ENCODE measurements around the gene VRK1. TPM values are rescaled to one million over a fixed set of nuclear protein-coding genes. Genes with fewer than 3 reads are reported as not detected.

VRK1 gene
- polyA plus RNA-seq, 2 of the 4 experiments (the other 2 are of a cell fraction), result 32.2 to 34.2 TPM

DNA sequence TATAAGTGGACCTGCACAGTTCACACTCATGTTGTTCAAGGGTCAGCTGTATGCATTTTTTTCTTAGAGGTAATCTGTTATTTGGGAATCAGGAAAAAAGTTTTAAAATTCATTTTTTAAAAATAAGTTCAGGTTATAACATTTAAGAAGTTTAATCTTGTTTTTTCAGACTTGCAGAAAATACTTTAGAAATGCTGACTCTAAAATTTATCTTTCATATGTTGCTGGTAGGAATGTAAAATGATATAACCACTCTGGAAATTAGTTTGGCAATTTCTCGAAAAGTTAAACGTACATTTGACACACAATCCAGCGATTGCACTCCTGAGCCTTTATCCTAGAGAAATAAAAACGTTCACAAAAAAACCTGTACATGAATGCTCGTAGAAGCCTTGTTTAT, 4.7 kb downstream of the VRK1 start:
- POLR2A ChIA-PET, result no interaction called here
- ATAC-seq, result no peak
- TF ChIP-seq TP53 (CRISPR knock-in tag; IDR thresholded peaks at IDR 0.05) (no peak), MAFK (IDR thresholded peaks at IDR 0.05; ENCODE audit: partially characterized antibody) (peak; percentile 7)
- Histone ChIP-seq H3K27ac (no peak overlapping the region), H3K4me3 (no peak overlapping the region), H3K9me3 (no peaks in the 10 kb centered on the region), H3K4me2 (no peak overlapping the region), H3K4me1 (peaks cover 17% of the 10 kb centered on the region; the same call in 2 of the 3 replicates)
- WGBS (ENCODE audit: missing lambda C conversion rate), result 89% methylated on average over 5 of the region's 5 CpGs
- FAIRE-seq, result no peak
- no peak for DNase-seq (ENCODE audit: low read depth in 1 of 2, low spot score in 1 of 2)
- CTCF ChIA-PET, result interaction anchor here (0.7 kb wide), 1 partner anchor 16 kb away, joined by 3 read pairs; no protein-coding TSS in a partner anchor

DNA sequence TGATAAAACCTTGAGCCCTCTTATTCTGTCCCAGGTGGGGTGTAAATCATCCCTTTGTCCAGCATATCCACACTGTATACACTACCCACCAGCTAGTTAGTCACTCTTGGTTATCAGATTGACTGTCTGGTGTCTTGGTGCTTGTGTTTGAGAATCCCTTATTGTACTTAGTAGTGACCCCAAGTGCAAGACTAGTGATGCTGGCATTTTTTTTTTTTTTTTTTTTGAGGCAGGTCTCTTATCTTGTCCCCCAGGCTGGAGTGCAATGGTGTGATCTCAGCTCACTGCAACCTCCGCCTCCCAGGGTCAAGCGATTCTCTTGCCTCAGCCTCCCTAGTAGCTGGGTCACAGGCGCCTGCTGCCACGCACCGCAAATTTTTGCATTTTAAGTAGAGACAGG, 5.8 kb downstream of the VRK1 start:
- no peaks in the 10 kb centered on the region for H3K9me3 ChIP-seq
- no peak overlapping the region for H3K4me3 ChIP-seq
- 95% methylated on average over 5 of the region's 5 CpGs for WGBS (ENCODE audit: missing lambda C conversion rate)
- FAIRE-seq (no peak), ATAC-seq (no peak), DNase-seq (ENCODE audit: low read depth in 1 of 2, low spot score in 1 of 2) (no peak)
- CTCF ChIA-PET, result no interaction called here
- H3K27ac ChIP-seq, result no peak overlapping the region
- H3K4me2 ChIP-seq, result no peak overlapping the region
- POLR2A ChIA-PET, result interaction anchor here (0.7 kb wide), 1 partner anchor 219 kb away, joined by 10 read pairs; no protein-coding TSS in a partner anchor
- H3K4me1 ChIP-seq, result peaks cover 18% of the 10 kb centered on the region; the same call in 2 of the 3 replicates
- TF ChIP-seq POLR2A (IDR thresholded peaks at IDR 0.05; ENCODE audit: low read length), result no peak
- no peak for TF ChIP-seq ESRRA (IDR thresholded peaks at IDR 0.05; ENCODE audit: borderline replicate concordance, low read length)
- TF ChIP-seq, protein P1, sequence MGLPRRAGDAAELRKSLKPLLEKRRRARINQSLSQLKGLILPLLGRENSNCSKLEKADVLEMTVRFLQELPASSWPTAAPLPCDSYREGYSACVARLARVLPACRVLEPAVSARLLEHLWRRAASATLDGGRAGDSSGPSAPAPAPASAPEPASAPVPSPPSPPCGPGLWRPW (IDR thresholded peaks at IDR 0.05), result no peak
- no peak for TF ChIP-seq KDM5A (IDR thresholded peaks at IDR 0.05)
- TF ChIP-seq, protein P2, sequence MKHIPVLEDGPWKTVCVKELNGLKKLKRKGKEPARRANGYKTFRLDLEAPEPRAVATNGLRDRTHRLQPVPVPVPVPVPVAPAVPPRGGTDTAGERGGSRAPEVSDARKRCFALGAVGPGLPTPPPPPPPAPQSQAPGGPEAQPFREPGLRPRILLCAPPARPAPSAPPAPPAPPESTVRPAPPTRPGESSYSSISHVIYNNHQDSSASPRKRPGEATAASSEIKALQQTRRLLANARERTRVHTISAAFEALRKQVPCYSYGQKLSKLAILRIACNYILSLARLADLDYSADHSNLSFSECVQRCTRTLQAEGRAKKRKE (CRISPR knock-in tag; IDR thresholded peaks at IDR 0.05; ENCODE audit: low read depth), result no peak
- TF ChIP-seq CEBPB (IDR thresholded peaks at IDR 0.05), result no peak
- no peak for TF ChIP-seq JUNB (IDR thresholded peaks at IDR 0.05)
- TF ChIP-seq, protein P3, sequence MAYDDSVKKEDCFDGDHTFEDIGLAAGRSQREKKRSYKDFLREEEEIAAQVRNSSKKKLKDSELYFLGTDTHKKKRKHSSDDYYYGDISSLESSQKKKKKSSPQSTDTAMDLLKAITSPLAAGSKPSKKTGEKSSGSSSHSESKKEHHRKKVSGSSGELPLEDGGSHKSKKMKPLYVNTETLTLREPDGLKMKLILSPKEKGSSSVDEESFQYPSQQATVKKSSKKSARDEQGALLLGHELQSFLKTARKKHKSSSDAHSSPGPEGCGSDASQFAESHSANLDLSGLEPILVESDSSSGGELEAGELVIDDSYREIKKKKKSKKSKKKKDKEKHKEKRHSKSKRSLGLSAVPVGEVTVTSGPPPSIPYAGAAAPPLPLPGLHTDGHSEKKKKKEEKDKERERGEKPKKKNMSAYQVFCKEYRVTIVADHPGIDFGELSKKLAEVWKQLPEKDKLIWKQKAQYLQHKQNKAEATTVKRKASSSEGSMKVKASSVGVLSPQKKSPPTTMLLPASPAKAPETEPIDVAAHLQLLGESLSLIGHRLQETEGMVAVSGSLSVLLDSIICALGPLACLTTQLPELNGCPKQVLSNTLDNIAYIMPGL (CRISPR knock-in tag; IDR thresholded peaks at IDR 0.05; ENCODE audit: borderline replicate concordance), result no peak
- TF ChIP-seq POLR2AphosphoS2 (conservative IDR thresholded peaks at IDR 0.05; ENCODE audit: low read length), result no peak
- TF ChIP-seq, protein P4, sequence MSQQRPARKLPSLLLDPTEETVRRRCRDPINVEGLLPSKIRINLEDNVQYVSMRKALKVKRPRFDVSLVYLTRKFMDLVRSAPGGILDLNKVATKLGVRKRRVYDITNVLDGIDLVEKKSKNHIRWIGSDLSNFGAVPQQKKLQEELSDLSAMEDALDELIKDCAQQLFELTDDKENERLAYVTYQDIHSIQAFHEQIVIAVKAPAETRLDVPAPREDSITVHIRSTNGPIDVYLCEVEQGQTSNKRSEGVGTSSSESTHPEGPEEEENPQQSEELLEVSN (IDR thresholded peaks at IDR 0.05; ENCODE audit: borderline replicate concordance, low read depth), result no peak
- TF ChIP-seq HEYL (CRISPR knock-in tag; IDR thresholded peaks at IDR 0.05), result no peak
- TF ChIP-seq, protein P5, sequence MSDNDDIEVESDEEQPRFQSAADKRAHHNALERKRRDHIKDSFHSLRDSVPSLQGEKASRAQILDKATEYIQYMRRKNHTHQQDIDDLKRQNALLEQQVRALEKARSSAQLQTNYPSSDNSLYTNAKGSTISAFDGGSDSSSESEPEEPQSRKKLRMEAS (IDR thresholded peaks at IDR 0.05), result no peak
- TF ChIP-seq ZC3H11A (IDR thresholded peaks at IDR 0.05), result no peak
- TF ChIP-seq HOXB5 (CRISPR knock-in tag; IDR thresholded peaks at IDR 0.05), result no peak
- TF ChIP-seq, protein P6, sequence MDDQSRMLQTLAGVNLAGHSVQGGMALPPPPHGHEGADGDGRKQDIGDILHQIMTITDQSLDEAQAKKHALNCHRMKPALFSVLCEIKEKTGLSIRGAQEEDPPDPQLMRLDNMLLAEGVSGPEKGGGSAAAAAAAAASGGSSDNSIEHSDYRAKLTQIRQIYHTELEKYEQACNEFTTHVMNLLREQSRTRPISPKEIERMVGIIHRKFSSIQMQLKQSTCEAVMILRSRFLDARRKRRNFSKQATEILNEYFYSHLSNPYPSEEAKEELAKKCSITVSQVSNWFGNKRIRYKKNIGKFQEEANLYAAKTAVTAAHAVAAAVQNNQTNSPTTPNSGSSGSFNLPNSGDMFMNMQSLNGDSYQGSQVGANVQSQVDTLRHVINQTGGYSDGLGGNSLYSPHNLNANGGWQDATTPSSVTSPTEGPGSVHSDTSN (IDR thresholded peaks at IDR 0.05), result no peak
- TF ChIP-seq EHF (CRISPR knock-in tag; IDR thresholded peaks at IDR 0.05), result no peak

- CTCF ChIA-PET, result no interaction called here
- ATAC-seq, result no peak
- POLR2A ChIA-PET, result no interaction called here
These were observed 6.8 kb downstream of the VRK1 start for GRCh38 chr14:96803958-96804357.

More at GRCh38 chr14:96803958-96804357, 6.8 kb downstream of the VRK1 start:
- FAIRE-seq, result no peak
- Histone ChIP-seq H3K9me3 (no peaks in the 10 kb centered on the region), H3K4me2 (no peak overlapping the region), H3K27ac (no peak overlapping the region), H3K4me3 (no peak overlapping the region), H3K4me1 (peaks cover 10% of the 10 kb centered on the region; the same call in 1 of the 3 replicates)
- WGBS (ENCODE audit: missing lambda C conversion rate), result 93% methylated on average over 2 of the region's 2 CpGs
- no peak for TF ChIP-seq ZC3H11A (IDR thresholded peaks at IDR 0.05)
- no peak for TF ChIP-seq EP300 (IDR thresholded peaks at IDR 0.05)
- DNase-seq (ENCODE audit: low read depth in 1 of 2, low spot score in 1 of 2), result no peak

Measured in A549 (cell line).